Regular cardiac myocyte (primary cell): ENCODE measurements around the gene EFCAB11. TPM values are rescaled to one million over a fixed set of nuclear protein-coding genes. Genes with fewer than 3 reads are reported as not detected.

ENCODE experiments used
- total RNA-seq: library from RNA; depleted of rRNA; stranded (reverse); fragments of >200 nt; gene quantifications from 2 replicates; pipeline ENCODE4 v1.2.3, GENCODE V29; 2014

Gene EFCAB11, protein sequence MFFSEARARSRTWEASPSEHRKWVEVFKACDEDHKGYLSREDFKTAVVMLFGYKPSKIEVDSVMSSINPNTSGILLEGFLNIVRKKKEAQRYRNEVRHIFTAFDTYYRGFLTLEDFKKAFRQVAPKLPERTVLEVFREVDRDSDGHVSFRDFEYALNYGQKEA
- total RNA-seq, result 5.6 and 7.9 TPM in 2 replicates

DNA sequence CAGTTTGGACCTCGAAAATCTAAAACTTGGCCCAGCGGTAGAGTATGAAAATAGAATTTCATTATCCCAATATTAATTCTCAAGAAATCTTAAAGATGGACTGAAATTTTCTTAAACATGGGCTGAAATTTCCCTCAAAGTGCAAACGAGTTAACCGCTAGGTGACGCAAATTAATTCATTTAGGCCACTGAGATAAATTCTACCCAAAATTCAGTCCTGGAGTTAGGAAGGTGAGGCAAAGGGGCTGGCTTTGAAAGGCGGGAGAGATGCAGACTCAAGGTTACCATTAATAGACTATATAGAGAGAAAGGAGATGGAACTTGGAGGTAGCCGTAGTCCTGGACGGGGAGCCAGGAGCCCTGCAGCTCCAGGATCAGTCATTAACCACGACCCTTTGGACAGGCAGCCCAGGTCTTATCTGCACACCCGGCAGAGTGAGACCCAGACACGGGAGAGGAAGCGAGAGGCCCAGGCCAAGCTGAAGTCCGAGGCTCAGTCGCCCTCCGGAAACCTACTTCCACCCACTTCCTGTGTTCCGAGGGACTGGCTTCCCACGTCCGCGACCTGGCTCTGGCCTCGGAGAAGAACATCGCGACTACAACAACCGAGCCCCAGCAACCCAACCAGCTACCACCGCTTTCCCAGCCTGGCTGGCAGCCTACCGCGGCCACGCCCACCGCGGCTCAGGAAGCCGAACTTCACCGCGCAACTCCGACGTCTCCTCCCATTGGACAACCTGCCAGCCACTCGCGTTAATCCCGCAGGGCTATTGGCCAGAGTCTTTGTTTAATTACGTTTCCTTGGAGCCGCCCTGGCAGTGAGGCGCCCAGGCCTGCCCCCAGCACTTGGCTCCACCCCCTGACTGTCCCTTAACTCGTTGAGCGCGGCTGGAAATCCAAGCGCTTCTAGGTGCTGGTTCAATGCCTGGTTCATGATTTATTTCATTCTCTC, at the start of gene EFCAB11:
Gene EFCAB11, minus strand, starts transcription at position 661 of the 952 bp plus-strand sequence. Its CDS starts 70 bp downstream, at position 591.

GRCh38 chr14:89955745-89956660, 1.5 kb upstream of the EFCAB11 start, which contains the start of gene TDP1:
Gene TDP1 (plus strand): TSS chr14:89955927. CDS start chr14:89963115, 7,188 bp downstream.

Other genes starting within 250 kb of the EFCAB11 start
- gene TDP1, start 1.2 kb upstream of the EFCAB11 start, total RNA-seq, result 23.4 and 33.5 TPM in 2 replicates
- 0.28 and 0.58 TPM in 2 replicates for gene KCNK13, start 107.3 kb upstream of the EFCAB11 start, total RNA-seq